ENCODE measurements around the gene GRAMD1B. TPM values are rescaled to one million over a fixed set of nuclear protein-coding genes. Genes with fewer than 3 reads are reported as not detected.

GRAMD1B gene
- polyA plus RNA-seq, 1 experiment: 2.7 TPM

DNA sequence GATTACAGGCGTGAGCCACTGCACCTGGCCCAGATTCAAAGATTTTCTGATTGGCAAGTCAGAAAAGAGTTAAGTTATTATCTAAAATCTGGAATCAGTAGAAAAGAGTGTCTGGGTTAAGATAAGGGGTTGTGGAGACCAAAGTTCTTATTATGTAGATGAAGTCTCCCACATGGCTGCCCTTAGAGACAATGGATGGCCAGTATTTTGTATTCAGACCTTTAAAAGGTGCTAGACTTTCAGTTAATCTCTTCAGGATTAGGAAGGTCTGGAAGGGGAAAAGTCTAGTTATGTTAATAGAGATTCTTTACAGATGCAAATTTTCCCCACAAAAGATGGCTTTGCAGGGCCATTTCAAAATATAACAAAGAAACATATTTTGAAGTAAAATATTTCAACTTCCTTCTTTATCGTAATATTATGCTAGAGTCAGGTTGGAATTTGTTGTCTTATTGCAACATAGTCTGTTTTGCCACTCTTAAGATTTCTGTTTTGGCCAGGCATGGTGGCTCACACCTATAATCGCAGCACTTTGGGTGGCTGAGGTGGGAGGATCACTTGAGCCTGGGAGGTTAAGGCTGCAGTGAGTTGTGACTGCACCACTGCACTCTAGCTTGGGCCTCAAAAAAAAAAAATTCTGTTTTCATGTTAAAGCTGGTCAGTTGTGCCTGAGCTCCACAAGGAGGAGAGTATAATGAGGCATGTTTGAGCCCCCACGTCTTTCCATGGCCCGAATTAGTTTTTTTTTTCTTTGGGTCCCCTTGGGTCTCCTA lies 14.0 kb downstream of the GRAMD1B start:
- Histone ChIP-seq H3K9me3 (ENCODE audit: control insufficient read depth, insufficient read depth, low read length) (no peaks in the 10 kb centered on the region), H3K27me3 (ENCODE audit: control insufficient read depth, insufficient read depth, low read length) (no peaks in the 10 kb centered on the region), H3K27ac (ENCODE audit: low read depth, low read length) (no peak overlapping the region), H3K4me3 (ENCODE audit: low read depth, low read length) (no peak overlapping the region)
- POLR2A ChIA-PET: no interaction called here
- CTCF ChIA-PET: no interaction called here
- DNase-seq (ENCODE audit: low read depth, low spot score): no peak
- TF ChIP-seq, protein P1, sequence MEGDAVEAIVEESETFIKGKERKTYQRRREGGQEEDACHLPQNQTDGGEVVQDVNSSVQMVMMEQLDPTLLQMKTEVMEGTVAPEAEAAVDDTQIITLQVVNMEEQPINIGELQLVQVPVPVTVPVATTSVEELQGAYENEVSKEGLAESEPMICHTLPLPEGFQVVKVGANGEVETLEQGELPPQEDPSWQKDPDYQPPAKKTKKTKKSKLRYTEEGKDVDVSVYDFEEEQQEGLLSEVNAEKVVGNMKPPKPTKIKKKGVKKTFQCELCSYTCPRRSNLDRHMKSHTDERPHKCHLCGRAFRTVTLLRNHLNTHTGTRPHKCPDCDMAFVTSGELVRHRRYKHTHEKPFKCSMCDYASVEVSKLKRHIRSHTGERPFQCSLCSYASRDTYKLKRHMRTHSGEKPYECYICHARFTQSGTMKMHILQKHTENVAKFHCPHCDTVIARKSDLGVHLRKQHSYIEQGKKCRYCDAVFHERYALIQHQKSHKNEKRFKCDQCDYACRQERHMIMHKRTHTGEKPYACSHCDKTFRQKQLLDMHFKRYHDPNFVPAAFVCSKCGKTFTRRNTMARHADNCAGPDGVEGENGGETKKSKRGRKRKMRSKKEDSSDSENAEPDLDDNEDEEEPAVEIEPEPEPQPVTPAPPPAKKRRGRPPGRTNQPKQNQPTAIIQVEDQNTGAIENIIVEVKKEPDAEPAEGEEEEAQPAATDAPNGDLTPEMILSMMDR (IDR thresholded peaks at IDR 0.05; ENCODE audit: low read depth, low read length): no peak

DNA sequence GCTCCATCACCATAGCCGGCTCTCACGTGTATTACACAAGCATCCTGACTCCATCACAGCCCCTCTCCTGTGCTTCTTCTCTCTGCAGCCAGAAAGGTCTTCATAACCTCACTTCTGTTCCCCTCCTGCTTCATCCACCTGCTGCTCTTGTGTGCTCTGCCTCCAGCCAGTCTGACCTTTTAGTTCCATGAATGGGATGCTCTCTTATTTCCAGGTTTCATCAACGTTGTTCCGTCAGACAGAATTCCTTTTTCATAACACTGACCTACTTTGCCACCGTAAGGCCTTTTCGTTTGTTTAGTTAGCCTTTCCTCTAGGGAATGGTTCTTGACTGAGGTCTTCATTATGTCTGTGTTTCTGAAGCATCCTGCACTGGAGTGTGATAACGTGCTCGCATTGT lies 18.8 kb downstream of the GRAMD1B start:
- TF ChIP-seq, protein P1 (IDR thresholded peaks at IDR 0.05; ENCODE audit: low read depth, low read length): no peak
- Histone ChIP-seq H3K9me3 (ENCODE audit: control insufficient read depth, insufficient read depth, low read length) (no peaks in the 10 kb centered on the region), H3K27ac (ENCODE audit: low read depth, low read length) (no peak overlapping the region), H3K4me3 (ENCODE audit: low read depth, low read length) (no peak overlapping the region), H3K27me3 (ENCODE audit: control insufficient read depth, insufficient read depth, low read length) (no peaks in the 10 kb centered on the region)
- ChIA-PET CTCF (interaction anchor here (1.5 kb wide), 1 partner anchor 31 kb away, joined by 5 read pairs; no protein-coding TSS in a partner anchor), POLR2A (no interaction called here)
- no peak for DNase-seq (ENCODE audit: low read depth, low spot score)

DNA sequence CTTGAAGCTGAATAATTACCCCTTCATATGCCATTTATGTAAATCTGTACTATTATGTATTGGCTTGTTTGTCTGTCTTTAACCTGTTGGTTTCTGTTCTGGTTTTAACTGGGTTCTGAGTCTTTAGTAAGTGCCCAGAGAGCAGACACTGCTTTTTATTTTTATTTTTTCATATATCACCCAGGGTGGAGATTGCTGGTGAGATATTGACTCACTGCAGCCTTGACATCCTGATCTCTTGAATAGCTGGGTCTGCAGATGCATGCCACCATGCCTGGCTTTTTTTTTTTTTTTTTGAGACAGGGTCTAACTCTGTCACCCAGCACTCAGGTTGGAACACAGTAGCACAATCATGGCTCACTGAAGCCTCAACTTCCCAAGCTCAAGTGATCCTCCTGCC lies 19.4 kb downstream of the GRAMD1B start:
- DNase-seq (ENCODE audit: low read depth, low spot score): no peak
- Histone ChIP-seq H3K27me3 (ENCODE audit: control insufficient read depth, insufficient read depth, low read length) (no peaks in the 10 kb centered on the region), H3K27ac (ENCODE audit: low read depth, low read length) (no peak overlapping the region), H3K4me3 (ENCODE audit: low read depth, low read length) (no peak overlapping the region), H3K9me3 (ENCODE audit: control insufficient read depth, insufficient read depth, low read length) (no peaks in the 10 kb centered on the region)
- POLR2A ChIA-PET: no interaction called here
- TF ChIP-seq, protein P1 (IDR thresholded peaks at IDR 0.05; ENCODE audit: low read depth, low read length): no peak
- CTCF ChIA-PET: interaction anchor here (1.5 kb wide), 1 partner anchor 30 kb away, joined by 5 read pairs; no protein-coding TSS in a partner anchor

DNA sequence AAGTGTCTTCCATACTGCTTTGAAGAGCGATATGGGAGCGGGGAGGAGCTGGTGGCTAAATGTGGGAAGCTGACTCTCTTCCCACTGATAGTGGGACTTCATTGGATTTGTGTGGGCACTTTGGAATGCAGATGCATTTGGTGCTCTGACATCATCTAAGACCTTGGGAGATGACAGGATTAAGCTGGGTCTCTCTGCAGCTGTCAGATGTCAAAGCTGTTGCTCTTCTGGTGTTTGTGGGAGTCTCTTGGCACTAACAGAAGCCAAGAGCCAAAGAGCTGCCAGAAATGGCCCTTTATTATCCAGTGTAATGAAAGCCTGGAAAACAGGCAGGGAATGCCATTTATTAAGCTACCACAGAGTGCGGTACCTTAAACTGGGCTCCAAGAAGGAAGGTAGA lies 20.6 kb downstream of the GRAMD1B start:
- POLR2A ChIA-PET: no interaction called here
- TF ChIP-seq, protein P1 (IDR thresholded peaks at IDR 0.05; ENCODE audit: low read depth, low read length): no peak
- Histone ChIP-seq H3K9me3 (ENCODE audit: control insufficient read depth, insufficient read depth, low read length) (no peaks in the 10 kb centered on the region), H3K27ac (ENCODE audit: low read depth, low read length) (no peak overlapping the region), H3K4me3 (ENCODE audit: low read depth, low read length) (no peak overlapping the region), H3K27me3 (ENCODE audit: control insufficient read depth, insufficient read depth, low read length) (no peaks in the 10 kb centered on the region)
- CTCF ChIA-PET: interaction anchor here (0.9 to 1.3 kb wide), 3 partner anchors 43 to 149 kb away, joined by 4 to 5 read pairs (median 4); no protein-coding TSS in a partner anchor
- peak; percentile 23 for DNase-seq (ENCODE audit: low read depth, low spot score)

DNA sequence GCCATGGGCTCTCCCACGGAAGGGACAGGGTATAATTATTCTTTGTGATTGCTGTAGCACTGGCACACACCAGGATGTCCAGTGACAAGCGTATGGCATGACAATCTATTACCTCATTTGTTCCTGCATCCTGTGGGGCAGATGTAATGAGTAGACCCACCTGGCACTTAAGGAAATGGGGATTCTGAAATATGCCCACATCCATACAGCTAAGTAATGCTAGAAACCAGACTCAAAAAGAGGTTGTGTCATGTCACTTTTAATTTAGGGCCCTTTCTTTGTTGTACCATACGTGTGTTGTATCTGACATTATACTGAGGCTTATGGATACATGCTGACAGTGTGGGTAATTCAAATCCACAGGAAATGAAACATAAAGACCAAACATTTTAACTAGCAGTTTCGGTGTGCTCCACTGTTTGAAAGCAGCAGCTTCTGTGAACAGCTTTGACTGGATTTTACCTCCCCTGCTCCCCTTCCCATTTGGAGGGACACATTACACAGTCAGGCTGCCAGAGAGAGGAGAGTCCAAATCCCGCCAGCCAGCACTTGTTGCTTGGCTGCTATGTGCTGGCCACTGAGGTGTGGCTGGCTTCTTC lies 21.2 kb downstream of the GRAMD1B start:
- TF ChIP-seq, protein P1 (IDR thresholded peaks at IDR 0.05; ENCODE audit: low read depth, low read length): no peak
- H3K27ac ChIP-seq (ENCODE audit: low read depth, low read length): no peak overlapping the region
- H3K27me3 ChIP-seq (ENCODE audit: control insufficient read depth, insufficient read depth, low read length): no peaks in the 10 kb centered on the region
- POLR2A ChIA-PET: no interaction called here
- H3K4me3 ChIP-seq (ENCODE audit: low read depth, low read length): no peak overlapping the region
- H3K9me3 ChIP-seq (ENCODE audit: control insufficient read depth, insufficient read depth, low read length): no peaks in the 10 kb centered on the region
- no peak for DNase-seq (ENCODE audit: low read depth, low spot score)
- CTCF ChIA-PET: interaction anchor here (0.9 to 1.3 kb wide), 3 partner anchors 43 to 149 kb away, joined by 4 to 5 read pairs (median 4); no protein-coding TSS in a partner anchor

Measured in AG04450 (cell line).